Lower leg skin (tissue), 3 donors: ENCODE measurements around the gene RALGAPA2.

Source experiments
- POLR2A ChIP-seq, 2 donors: fragments of 450-650 bp; IDR thresholded peaks; one replicate each; pipeline ENCODE4 v1.6.1; 2016 to 2017; ENCODE audit warnings: antibody characterized with exemption in 2 of 2, mild to moderate bottlenecking in 1 of 2, moderate library complexity in 1 of 2
- TF ChIP-seq, protein P1 (sequence below), 3 donors: fragments of 450-650 bp; IDR thresholded peaks; one replicate each; pipeline ENCODE4 v1.5.1; 2016; ENCODE audit warnings: antibody characterized with exemption in 3 of 3, mild to moderate bottlenecking in 3 of 3, moderate library complexity in 2 of 3

DNA sequence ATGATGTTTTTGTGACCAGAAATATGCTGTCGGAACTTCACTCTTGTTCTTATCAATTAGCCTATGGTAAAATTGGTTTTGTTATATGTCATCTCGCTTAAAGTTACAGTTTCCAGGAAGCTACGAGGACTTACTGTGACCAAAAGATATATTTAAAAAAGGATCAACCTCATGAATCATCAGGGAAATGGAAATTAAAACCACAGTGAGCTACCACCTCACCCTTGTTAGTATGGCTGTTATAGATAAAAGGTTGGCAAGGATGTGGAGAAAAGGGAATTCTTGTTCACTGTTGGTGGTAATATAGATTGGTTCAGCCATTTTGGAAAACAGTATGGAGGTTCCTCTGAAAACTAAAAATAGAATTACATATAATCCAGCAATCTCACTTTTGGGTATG, 358.9 kb downstream of the RALGAPA2 start:
- TF ChIP-seq, protein P1, sequence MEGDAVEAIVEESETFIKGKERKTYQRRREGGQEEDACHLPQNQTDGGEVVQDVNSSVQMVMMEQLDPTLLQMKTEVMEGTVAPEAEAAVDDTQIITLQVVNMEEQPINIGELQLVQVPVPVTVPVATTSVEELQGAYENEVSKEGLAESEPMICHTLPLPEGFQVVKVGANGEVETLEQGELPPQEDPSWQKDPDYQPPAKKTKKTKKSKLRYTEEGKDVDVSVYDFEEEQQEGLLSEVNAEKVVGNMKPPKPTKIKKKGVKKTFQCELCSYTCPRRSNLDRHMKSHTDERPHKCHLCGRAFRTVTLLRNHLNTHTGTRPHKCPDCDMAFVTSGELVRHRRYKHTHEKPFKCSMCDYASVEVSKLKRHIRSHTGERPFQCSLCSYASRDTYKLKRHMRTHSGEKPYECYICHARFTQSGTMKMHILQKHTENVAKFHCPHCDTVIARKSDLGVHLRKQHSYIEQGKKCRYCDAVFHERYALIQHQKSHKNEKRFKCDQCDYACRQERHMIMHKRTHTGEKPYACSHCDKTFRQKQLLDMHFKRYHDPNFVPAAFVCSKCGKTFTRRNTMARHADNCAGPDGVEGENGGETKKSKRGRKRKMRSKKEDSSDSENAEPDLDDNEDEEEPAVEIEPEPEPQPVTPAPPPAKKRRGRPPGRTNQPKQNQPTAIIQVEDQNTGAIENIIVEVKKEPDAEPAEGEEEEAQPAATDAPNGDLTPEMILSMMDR (IDR thresholded peaks at IDR 0.05), result no peak
- TF ChIP-seq POLR2A (IDR thresholded peaks at IDR 0.05), result no peak
